Activated CD4-positive, alpha-beta memory T cell treated with anti-CD3 and anti-CD28 coated beads for 36 hours (primary cell): ENCODE data around the gene COA8. TPM values are rescaled to one million over a fixed set of nuclear protein-coding genes. Genes with fewer than 3 reads are reported as not detected.

Source experiments
- CTCF ChIA-PET: fragments of 350-600 bp; sonication (Branson Sonifier 250); formaldehyde crosslinking; loops from one replicate; lab custom pipeline; 2021; ENCODE audit warnings: antibody characterized with exemption, inconsistent platforms; lab: Charles Lee
- POLR2A ChIA-PET: fragments of 350-600 bp; sonication (Branson Sonifier 250); formaldehyde crosslinking; loops from one replicate; lab custom pipeline; 2021; ENCODE audit warnings: antibody characterized with exemption; lab: Charles Lee
- DNase-seq: peaks from one replicate; pipeline ENCODE4 v3.0.0-alpha.2; 2020
- H3K27ac Mint-ChIP-seq: one replicate; pipeline ENCODE4 v1.8.0; 2021; ENCODE audit warnings: mixed read lengths
- H3K27me3 Mint-ChIP-seq: one replicate; pipeline ENCODE4 v1.8.0; 2021; ENCODE audit warnings: mixed read lengths
- H3K36me3 Mint-ChIP-seq: one replicate; pipeline ENCODE4 v1.8.0; 2021; ENCODE audit warnings: mixed read lengths
- H3K4me1 Mint-ChIP-seq: one replicate; pipeline ENCODE4 v1.8.0; 2021; ENCODE audit warnings: low read depth, mixed read lengths
- H3K4me3 Mint-ChIP-seq: one replicate; pipeline ENCODE4 v1.8.0; 2021; ENCODE audit warnings: mild to moderate bottlenecking, mixed read lengths
- H3K9me3 Mint-ChIP-seq: one replicate; pipeline ENCODE4 v1.8.0; 2021; ENCODE audit warnings: mixed read lengths
- intact Hi-C: fragments of 100-400 bp; cut with micrococcal nuclease; formaldehyde crosslinking; loops from one replicate; pipeline ENCODE4 v1.15.1; 2023
- total RNA-seq, 2 experiments: library from RNA; stranded (reverse); gene quantifications; one replicate each; pipeline ENCODE4 v1.2.3, GENCODE V29; 2021

COA8 gene
- total RNA-seq, 2 experiments from 2014 or later, result 46.2 to 48.9 TPM

- Mint-ChIP-seq H3K4me3 (no peak overlapping the region), H3K4me1 (peaks cover 45% of the 10 kb centered on the region), H3K36me3 (peaks cover 30% of the 10 kb centered on the region), H3K27me3 (no peaks in the 10 kb centered on the region), H3K27ac (no peak overlapping the region), H3K9me3 (no peaks in the 10 kb centered on the region)
- CTCF ChIA-PET, result interaction anchor here (0.5 to 2.8 kb wide), 4 partner anchors 10 to 54 kb away, joined by 3 to 16 read pairs (median 4); no protein-coding TSS in a partner anchor
- intact Hi-C loops, result no loop called here
- POLR2A ChIA-PET, result no interaction called here
- DNase-seq, result no peak
Measured at GRCh38 chr14:103556946-103557758, 5.6 kb upstream of the COA8 start.

GRCh38 chr14:103558071-103558882 is 4.5 kb upstream of the COA8 start:
- Mint-ChIP-seq H3K27ac (peak overlapping the region; percentile 45), H3K4me1 (peaks cover 45% of the 10 kb centered on the region), H3K9me3 (no peaks in the 10 kb centered on the region), H3K36me3 (peaks cover 30% of the 10 kb centered on the region), H3K4me3 (no peak overlapping the region), H3K27me3 (no peaks in the 10 kb centered on the region)
- intact Hi-C loops, result no loop called here
- ChIA-PET CTCF (interaction anchor here (1.2 to 2.8 kb wide), 3 partner anchors 11 to 250 kb away, joined by 3 to 16 read pairs (median 4); no protein-coding TSS in a partner anchor), POLR2A (no interaction called here)
- no peak for DNase-seq

GRCh38 chr14:103559766-103560165 is 3.0 kb upstream of the COA8 start:
- H3K27me3 Mint-ChIP-seq, result no peaks in the 10 kb centered on the region
- no peaks in the 10 kb centered on the region for H3K9me3 Mint-ChIP-seq
- CTCF ChIA-PET, result interaction anchor here (0.8 to 2.8 kb wide), 6 partner anchors 8 to 249 kb away, joined by 3 to 16 read pairs (median 3); no protein-coding TSS in a partner anchor
- H3K36me3 Mint-ChIP-seq, result peaks cover 30% of the 10 kb centered on the region
- no peak for DNase-seq
- peaks cover 56% of the 10 kb centered on the region for H3K4me1 Mint-ChIP-seq
- H3K4me3 Mint-ChIP-seq, result no peak overlapping the region
- intact Hi-C loops, result no loop called here
- POLR2A ChIA-PET, result interaction anchor here (0.9 kb wide), 1 partner anchor 21 kb away, joined by 3 read pairs; no protein-coding TSS in a partner anchor
- peak overlapping the region; percentile 64 for H3K27ac Mint-ChIP-seq

- H3K4me3 Mint-ChIP-seq, result peak overlapping the region; percentile 81
- intact Hi-C loops, result no loop called here
- POLR2A ChIA-PET, result interaction anchor here (0.6 to 0.7 kb wide), 2 partner anchors 226 to 1627 kb away, joined by 3 read pairs; partner anchors contain the start of gene EIF5
- peaks cover 30% of the 10 kb centered on the region for H3K36me3 Mint-ChIP-seq
- no peaks in the 10 kb centered on the region for H3K9me3 Mint-ChIP-seq
- peak overlapping the region; percentile 33 for H3K27ac Mint-ChIP-seq
- peaks cover 60% of the 10 kb centered on the region for H3K4me1 Mint-ChIP-seq
- DNase-seq, result no peak
- CTCF ChIA-PET, result interaction anchor here (1.1 to 2.6 kb wide), 4 partner anchors 42 to 119 kb away, joined by 3 to 8 read pairs (median 5); no protein-coding TSS in a partner anchor
- no peaks in the 10 kb centered on the region for H3K27me3 Mint-ChIP-seq
Measured at GRCh38 chr14:103560691-103561090, 2.1 kb upstream of the COA8 start.

DNA sequence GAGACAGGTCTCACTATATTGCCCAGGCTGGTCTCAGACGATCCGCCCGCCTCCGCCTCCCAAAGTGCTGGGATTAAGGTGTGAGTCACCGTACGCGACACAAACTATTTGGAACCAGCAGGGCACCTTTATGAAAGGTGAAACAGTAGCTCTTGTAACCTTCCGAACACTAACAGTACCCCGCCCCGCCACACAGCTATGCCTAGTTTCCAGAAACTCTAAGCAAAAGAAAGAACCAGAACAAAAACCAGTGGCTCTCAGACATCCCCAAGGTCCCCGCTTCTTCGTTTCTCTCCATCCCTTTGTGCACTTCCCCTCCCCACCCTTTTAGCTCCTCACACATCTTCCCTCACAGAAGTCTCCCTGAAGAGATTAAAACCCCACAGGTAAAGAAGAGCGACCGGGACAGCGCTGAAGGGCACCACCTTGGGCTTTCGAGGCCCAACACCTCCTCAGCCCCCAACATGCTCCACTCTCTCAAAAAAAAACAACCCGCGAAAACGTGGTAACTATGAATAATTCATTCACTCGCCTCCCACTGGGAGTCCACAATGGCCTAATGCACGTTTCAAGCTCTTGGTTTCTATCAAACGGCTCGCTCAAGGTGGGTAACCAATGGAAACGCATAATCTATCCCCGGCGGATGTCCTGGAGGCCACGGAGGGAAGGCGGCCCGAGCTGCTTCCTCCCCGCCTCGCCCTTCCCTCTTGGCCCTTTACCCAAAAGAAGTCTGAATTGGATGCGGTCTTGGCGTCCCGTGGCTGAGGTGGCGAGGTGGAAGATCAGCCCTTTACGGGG is 1.2 kb upstream of the COA8 start:
- intact Hi-C loops, result loop anchor here (1.0 to 2.0 kb wide), 4 partner anchors 33 to 153 kb away; partner anchors contain the start of genes KLC1, TRMT61A, XRCC3 and ZFYVE21
- no peaks in the 10 kb centered on the region for H3K27me3 Mint-ChIP-seq
- peak overlapping the region; percentile 90 for H3K27ac Mint-ChIP-seq
- POLR2A ChIA-PET, result interaction anchor here (0.6 to 1.4 kb wide), 11 partner anchors 12 to 1628 kb away, joined by 3 to 4 read pairs (median 3); partner anchors contain the start of genes EIF5 and TRMT61A
- CTCF ChIA-PET, result interaction anchor here (0.6 to 2.6 kb wide), 7 partner anchors 14 to 980 kb away, joined by 3 to 8 read pairs (median 3); no protein-coding TSS in a partner anchor
- peaks cover 67% of the 10 kb centered on the region for H3K4me1 Mint-ChIP-seq
- H3K9me3 Mint-ChIP-seq, result no peaks in the 10 kb centered on the region
- peak overlapping the region; percentile 81 for H3K4me3 Mint-ChIP-seq
- H3K36me3 Mint-ChIP-seq, result peaks cover 30% of the 10 kb centered on the region
- peak; percentile 66 for DNase-seq

DNA sequence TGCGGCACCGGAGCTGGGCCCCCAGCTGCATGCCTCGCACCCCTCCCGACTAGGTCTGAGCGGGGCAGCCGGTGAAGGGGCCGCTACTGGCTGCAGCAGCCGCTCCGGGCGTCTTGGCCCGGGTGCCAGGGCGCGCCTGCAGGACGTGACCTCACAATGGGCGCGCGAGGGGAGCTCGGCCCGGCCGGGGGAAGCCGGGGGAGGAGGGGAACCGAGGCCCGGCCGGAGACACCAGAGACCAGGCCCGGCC is 656 bp upstream of the COA8 start:
- DNase-seq, result no peak
- Mint-ChIP-seq H3K4me1 (peaks cover 66% of the 10 kb centered on the region), H3K4me3 (peak overlapping the region; percentile 81), H3K36me3 (peaks cover 30% of the 10 kb centered on the region), H3K27me3 (no peaks in the 10 kb centered on the region), H3K27ac (peak overlapping the region; percentile 90), H3K9me3 (no peaks in the 10 kb centered on the region)
- CTCF ChIA-PET, result interaction anchor here (0.6 to 2.6 kb wide), 7 partner anchors 15 to 981 kb away, joined by 3 to 8 read pairs (median 3); no protein-coding TSS in a partner anchor
- intact Hi-C loops, result loop anchor here (1.0 to 2.0 kb wide), 4 partner anchors 33 to 153 kb away; partner anchors contain the start of genes KLC1, TRMT61A, XRCC3 and ZFYVE21
- POLR2A ChIA-PET, result interaction anchor here (0.6 to 1.4 kb wide), 10 partner anchors 12 to 867 kb away, joined by 3 to 4 read pairs (median 3); partner anchors contain the start of gene TRMT61A

- no peaks in the 10 kb centered on the region for H3K27me3 Mint-ChIP-seq
- DNase-seq, result no peak
- no peaks in the 10 kb centered on the region for H3K9me3 Mint-ChIP-seq
- H3K4me3 Mint-ChIP-seq, result peak overlapping the region; percentile 94
- ChIA-PET CTCF (no interaction called here), POLR2A (interaction anchor here (0.7 kb wide), 1 partner anchor 139 kb away, joined by 3 read pairs; no protein-coding TSS in a partner anchor)
- intact Hi-C loops, result loop anchor here (2.0 kb wide), 2 partner anchors 34 to 152 kb away; partner anchors contain the start of genes TRMT61A, XRCC3 and ZFYVE21
- H3K36me3 Mint-ChIP-seq, result peaks cover 27% of the 10 kb centered on the region
- peaks cover 63% of the 10 kb centered on the region for H3K4me1 Mint-ChIP-seq
- H3K27ac Mint-ChIP-seq, result peak overlapping the region; percentile 70
Measured at GRCh38 chr14:103563226-103563620, 463 bp downstream of the COA8 start.

DNA sequence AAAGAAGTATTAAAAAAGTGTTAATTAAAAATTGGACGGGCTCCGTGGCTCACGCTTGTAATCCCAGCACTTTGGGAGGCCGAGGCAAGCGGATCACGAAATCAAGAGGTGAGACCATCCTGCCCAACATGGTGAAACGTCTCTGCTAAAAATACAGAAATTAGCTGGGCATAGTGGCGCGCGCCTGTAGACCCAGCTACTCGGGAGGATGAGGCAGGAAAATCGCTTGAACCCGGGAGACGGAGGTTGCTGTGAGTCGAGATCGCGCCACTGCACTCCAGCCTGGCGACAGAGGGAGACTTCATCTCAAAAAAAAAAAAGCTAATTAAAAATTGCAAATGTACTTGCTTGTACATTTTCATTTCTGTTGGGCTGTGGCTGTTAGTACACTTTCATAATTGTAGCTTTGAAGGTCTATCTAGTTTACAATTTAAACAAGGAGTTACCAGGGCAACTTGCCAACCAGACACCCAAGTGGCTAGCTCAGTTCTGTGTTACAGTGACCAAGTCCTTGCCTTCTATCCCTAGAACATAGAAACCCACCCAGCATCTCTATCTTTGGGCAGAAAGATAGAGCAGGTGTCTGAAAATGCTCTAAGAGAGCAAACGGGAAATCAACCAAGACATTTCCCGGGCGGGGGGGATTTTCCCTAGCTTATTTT is 1.2 kb downstream of the COA8 start:
- H3K9me3 Mint-ChIP-seq, result no peaks in the 10 kb centered on the region
- H3K4me1 Mint-ChIP-seq, result peaks cover 56% of the 10 kb centered on the region
- H3K27me3 Mint-ChIP-seq, result no peaks in the 10 kb centered on the region
- H3K36me3 Mint-ChIP-seq, result peaks cover 23% of the 10 kb centered on the region
- ChIA-PET CTCF (interaction anchor here (0.6 to 1.0 kb wide), 2 partner anchors 116 to 1763 kb away, joined by 3 to 5 read pairs; no protein-coding TSS in a partner anchor), POLR2A (interaction anchor here (0.7 kb wide), 1 partner anchor 138 kb away, joined by 3 read pairs; no protein-coding TSS in a partner anchor)
- H3K27ac Mint-ChIP-seq, result no peak overlapping the region
- no peak for DNase-seq
- peak overlapping the region; percentile 94 for H3K4me3 Mint-ChIP-seq
- intact Hi-C loops, result loop anchor here (2.0 kb wide), 2 partner anchors 35 to 151 kb away; partner anchors contain the start of genes TRMT61A, XRCC3 and ZFYVE21

GRCh38 chr14:103568952-103569351 is 6.2 kb downstream of the COA8 start:
- POLR2A ChIA-PET, result no interaction called here
- H3K4me3 Mint-ChIP-seq, result no peak overlapping the region
- peaks cover 22% of the 10 kb centered on the region for H3K4me1 Mint-ChIP-seq
- no peak for DNase-seq
- no peaks in the 10 kb centered on the region for H3K9me3 Mint-ChIP-seq
- H3K36me3 Mint-ChIP-seq, result peaks cover 4% of the 10 kb centered on the region
- H3K27me3 Mint-ChIP-seq, result no peaks in the 10 kb centered on the region
- H3K27ac Mint-ChIP-seq, result no peak overlapping the region
- CTCF ChIA-PET, result interaction anchor here (0.7 kb wide), 1 partner anchor 132 kb away, joined by 3 read pairs; no protein-coding TSS in a partner anchor
- intact Hi-C loops, result no loop called here

- Mint-ChIP-seq H3K4me1 (peaks cover 18% of the 10 kb centered on the region), H3K27ac (no peak overlapping the region), H3K27me3 (no peaks in the 10 kb centered on the region), H3K4me3 (no peak overlapping the region), H3K36me3 (peaks cover 6% of the 10 kb centered on the region), H3K9me3 (no peaks in the 10 kb centered on the region)
- POLR2A ChIA-PET, result no interaction called here
- CTCF ChIA-PET, result interaction anchor here (0.7 kb wide), 1 partner anchor 131 kb away, joined by 3 read pairs; no protein-coding TSS in a partner anchor
- intact Hi-C loops, result no loop called here
- DNase-seq, result no peak
Measured at GRCh38 chr14:103569408-103569807, 6.6 kb downstream of the COA8 start.
